Measurements from ENCODE around the gene FCSK. TPM values are rescaled to one million over a fixed set of nuclear protein-coding genes. Genes with fewer than 3 reads are reported as not detected.

Gene FCSK
- total RNA-seq, 1 experiment from 2014 or later, result 3.9 TPM

DNA sequence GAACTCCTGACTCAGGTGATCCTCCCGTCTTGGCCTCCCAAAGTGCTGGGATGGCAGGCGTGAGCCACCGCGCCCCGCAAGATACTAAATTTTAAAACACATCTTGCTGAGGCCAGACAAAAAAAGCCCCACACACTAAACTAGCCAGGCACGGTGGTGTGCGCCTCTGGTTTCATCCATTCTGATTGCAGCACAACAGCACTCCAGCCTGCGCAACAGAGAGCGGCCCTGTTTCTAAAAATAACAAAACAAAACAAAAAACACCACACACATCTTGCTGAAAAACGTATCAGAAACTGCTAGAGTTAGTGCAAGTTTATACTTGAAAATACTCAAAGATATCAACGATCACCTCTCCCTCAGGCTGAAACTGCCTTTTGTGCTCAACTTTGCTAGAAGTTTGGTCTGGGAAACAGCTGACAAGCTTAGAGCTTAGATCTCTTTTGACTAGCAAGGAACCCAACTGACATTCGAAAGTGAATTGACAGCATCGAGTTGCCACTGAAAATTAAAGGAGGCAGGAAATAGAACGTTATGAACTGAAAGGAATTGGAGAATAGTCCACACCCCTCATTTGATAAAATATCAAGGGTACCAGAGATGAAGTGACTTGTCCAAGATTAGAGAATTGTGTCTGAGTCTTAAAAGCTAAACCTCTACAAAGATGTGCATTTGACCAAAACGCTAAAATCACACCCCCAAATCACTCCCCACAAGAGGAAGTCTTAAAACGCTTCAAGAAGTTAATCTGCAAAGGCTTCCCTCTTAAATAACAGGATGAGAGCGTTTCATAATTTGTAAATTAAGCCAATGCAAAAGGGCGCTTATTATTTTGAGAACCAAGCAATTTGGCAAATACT lies 68.1 kb downstream of the FCSK start:
- no peak for DNase-seq (ENCODE audit: low read depth)

DNA sequence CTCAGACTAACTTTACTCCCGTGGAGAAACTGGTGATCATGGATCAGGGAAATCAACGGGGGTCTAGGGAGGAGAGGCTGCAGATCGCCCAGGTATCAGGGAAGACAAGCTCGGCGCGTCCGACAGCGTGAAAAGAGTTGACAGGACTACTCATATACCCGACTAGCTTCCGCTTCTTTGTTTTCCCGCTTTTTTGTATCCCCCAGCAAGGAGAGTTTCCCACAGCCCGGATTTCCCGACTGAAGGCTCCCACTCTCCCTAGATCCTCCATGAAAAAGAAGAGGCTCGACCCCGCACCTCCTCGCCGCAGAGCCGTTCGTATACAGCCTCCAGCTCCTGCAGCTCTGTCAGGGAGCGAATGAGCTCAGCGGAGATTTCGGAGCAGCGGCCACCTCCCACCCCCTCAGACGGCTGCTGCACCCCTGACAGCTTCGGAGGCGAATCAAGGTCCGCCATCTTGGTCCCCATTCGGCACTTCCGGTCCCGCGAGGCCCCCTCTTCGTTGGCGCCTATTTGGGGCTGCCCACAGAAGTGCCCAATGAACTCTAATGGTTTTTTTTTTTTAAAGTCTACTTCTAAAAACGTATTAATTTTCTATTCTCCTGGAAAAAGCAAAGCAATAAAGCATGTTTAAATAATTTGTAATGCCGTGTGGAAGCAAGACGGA lies 68.8 kb downstream of the FCSK start, which contains the start of gene COG4:
Gene COG4, minus strand, starts transcription at position 479 of the 667 bp plus-strand sequence. Its CDS starts 11 bp downstream, at position 468.
- peak; percentile 78 for DNase-seq (ENCODE audit: low read depth)

DNA sequence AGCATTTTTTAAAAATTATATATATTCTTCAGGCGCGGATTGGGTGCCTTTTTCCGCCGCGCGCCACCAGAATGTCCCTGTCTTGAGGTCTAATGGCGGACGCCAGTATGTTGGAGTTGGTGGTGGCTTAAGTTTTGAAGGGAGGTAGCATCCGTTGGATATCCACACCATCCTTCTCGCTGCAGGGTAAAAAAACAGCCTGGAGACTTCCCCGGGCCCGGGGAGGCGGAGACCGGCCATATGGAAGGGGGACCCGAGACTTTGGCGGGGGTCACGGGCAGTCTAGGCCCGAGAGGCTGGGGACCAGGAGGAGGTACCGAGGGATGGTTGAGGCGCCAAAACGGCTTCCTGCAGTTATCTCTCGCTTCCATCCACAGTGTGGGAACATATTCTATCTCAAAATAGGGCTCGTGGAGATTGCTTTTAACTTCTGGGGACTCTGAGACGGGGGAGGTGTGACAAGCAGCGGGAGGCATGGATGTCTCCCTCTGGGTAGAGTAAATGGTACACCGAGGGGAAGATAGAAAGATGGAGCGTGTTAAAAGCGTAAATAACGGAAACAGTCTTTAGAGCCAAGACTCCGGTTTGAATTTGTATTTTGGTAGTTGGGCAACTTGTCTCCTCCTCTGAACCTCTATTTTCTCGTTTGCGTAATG lies 69.5 kb downstream of the FCSK start, which contains the start of gene SF3B3:
Gene SF3B3, plus strand, starts transcription at position 74 of the 656 bp plus-strand sequence. CDS start 2,841 bp downstream, outside the sequence.
- no peak for DNase-seq (ENCODE audit: low read depth)

DNA sequence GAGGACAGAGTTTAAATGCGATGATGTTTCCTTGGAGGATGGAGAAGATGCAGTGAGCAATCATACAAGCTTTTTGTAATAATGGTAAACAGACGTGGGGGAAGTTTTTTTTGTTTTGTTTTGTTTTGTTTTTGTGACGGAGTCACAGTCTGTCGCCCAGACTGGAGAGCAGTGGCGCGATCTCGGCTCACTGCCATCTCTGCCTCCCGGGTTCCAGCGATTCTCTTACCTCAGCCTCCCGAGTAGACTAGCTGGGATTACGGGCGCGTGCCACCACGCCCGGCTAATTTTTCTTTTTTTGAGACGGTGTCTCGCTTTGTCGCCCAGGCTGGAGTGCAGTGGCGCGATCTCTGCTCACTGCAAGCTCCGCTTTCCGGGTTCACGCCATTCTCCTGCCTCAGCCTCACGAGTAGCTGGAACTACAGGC lies 70.0 kb downstream of the FCSK start:
- DNase-seq (ENCODE audit: low read depth), result peak; percentile 36

DNA sequence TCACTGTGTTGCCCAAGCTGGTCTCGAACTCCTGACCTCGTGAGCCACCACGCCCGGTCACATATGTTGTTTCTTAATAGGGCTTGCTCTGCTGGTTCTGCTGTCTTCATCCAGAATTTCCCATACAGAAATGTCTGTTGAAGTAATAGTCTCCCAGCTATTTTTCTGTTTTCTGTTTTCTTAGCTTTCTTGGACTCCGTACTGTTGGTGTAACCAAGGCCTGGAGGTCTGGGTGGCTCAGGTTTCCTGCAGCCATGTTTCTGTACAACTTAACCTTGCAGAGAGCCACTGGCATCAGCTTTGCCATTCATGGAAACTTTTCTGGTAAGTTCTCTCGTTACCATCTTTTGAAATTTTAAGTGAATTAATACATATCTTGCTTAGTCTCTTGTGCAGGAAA lies 72.0 kb downstream of the FCSK start:
- DNase-seq (ENCODE audit: low read depth), result no peak

DNA sequence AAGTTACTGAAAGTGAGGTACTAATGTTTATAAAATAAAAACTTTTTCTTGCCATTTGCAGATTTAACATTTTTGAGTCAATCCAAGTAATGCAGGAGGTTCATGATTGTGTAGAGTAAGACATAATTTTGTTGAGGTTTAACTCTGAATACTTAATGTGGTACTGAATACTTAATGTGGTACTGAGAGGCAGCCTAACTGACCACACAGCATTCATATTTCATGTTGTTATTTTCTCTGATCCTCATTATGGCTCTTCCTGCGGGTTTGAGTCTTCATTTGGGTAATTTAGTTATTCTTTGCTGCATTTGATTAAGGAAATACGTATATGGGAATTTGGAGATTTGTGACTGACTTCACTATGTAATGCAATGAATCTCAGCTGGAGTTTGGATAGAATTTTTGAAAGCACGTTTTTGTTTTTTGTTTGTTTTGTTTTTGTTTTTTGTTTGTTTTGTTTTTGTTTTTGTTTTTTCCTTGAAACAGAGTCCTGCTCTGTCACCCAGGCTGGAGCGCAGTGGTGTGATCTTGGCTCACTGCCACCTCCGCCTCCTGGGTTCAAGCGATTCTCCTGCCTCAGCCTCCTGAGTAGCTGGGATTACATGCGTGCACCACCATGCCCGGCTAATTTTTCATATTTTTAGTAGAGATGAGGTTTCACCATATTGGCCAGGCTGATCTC lies 73.1 kb downstream of the FCSK start:
- no peak for DNase-seq (ENCODE audit: low read depth)

DNA sequence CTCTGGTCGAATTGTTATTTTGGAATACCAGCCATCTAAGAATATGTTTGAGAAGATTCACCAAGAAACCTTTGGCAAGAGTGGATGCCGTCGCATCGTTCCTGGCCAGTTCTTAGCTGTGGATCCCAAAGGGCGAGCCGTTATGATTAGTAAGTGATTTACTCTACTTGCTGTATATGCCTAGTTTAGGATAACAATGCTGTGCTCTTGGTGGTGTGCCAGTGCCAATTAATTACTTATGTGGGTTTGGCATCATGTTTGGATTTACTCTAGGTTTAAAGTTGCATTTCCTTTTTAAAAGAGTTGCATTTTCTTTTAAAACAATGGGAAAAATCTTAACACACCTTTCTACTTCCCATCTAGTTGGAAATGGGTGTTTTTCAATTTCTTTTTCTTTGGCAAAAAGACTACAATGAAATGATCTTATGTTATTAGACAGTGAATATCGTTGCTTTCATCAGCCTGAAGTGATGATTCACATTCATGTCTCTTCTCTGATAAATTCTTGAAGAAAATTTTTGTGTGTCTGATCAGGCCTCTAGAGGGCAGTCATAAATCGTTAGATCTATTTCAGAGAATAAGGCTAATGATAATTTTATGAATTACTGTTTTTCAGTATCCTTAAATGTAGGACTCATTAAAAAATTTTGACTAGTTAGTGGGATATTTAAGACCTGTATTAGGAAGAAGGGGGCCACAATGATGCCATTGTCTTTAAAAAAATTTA lies 74.8 kb downstream of the FCSK start:
- DNase-seq (ENCODE audit: low read depth), result peak; percentile 27

Small RNAs within 50 kb of the gene (small RNA-seq; reads per million reads assigned to genes)
- gene RNU6-23P, result 0.80 reads per million, percentile 69 among the genes with 10 or more reads in this experiment
- gene RPS27P26, result not detected
- 94.8 reads per million, percentile 96 among the genes with 10 or more reads in this experiment for gene SNORD111B

Other genes starting within 250 kb of the FCSK start
- gene EXOSC6, start 202.7 kb upstream of the FCSK start, total RNA-seq (2014; rRNA removed; shearing (Covaris generic)), result 35.2 and 44.2 TPM in 2 replicates
- 85.5 and 87.5 TPM in 2 replicates for gene AARS1, start 165.1 kb upstream of the FCSK start, total RNA-seq (2014; rRNA removed; shearing (Covaris generic))
- 21.2 and 36.3 TPM in 2 replicates for gene DDX19B, start 155.4 kb upstream of the FCSK start, total RNA-seq (2014; rRNA removed; shearing (Covaris generic))
- gene DDX19A, start 107.7 kb upstream of the FCSK start, total RNA-seq (2014; rRNA removed; shearing (Covaris generic)), result 79.4 and 87.5 TPM in 2 replicates
- gene ST3GAL2, start 15.5 kb upstream of the FCSK start, total RNA-seq (2014; rRNA removed; shearing (Covaris generic)), result 27.9 and 38.1 TPM in 2 replicates
- gene COG4, start 69.0 kb downstream of the FCSK start, total RNA-seq (2014; rRNA removed; shearing (Covaris generic)), result 52.8 and 63.4 TPM in 2 replicates
- gene SF3B3, start 69.2 kb downstream of the FCSK start, total RNA-seq (2014; rRNA removed; shearing (Covaris generic)), result 152 and 267 TPM in 2 replicates
- not detected in 2 replicates for gene IL34, start 192.0 kb downstream of the FCSK start, total RNA-seq (2014; rRNA removed; shearing (Covaris generic))
- gene MTSS2, start 231.5 kb downstream of the FCSK start, total RNA-seq (2014; rRNA removed; shearing (Covaris generic)), result 16.0 and 21.1 TPM in 2 replicates